Chondrocyte (in vitro differentiated cells): ENCODE measurements around the gene JADE3. TPM values are rescaled to one million over a fixed set of nuclear protein-coding genes. Genes with fewer than 3 reads are reported as not detected.
A peak's percentile ranks its signal among the peaks of the same experiment; 100 is the strongest.
"Not testable (repeated sequence)": the region's sequence is repeated elsewhere in the genome, so short reads cannot be mapped to it uniquely, and the experiment has no call there.

Experiments
- DNase-seq: peaks from one replicate; pipeline ENCODE4 v3.0.0; 2021; ENCODE audit warnings: mixed read lengths, low spot score
- H3K27ac Mint-ChIP-seq: one replicate; pipeline ENCODE4 v1.8.0; 2021; ENCODE audit warnings: mild to moderate bottlenecking, moderate library complexity, mixed read lengths; ENCODE audit not compliant: unreplicated experiment
- H3K27me3 Mint-ChIP-seq: 2 replicates; pipeline ENCODE4 v1.8.0; 2021; ENCODE audit warnings: low read depth, mixed read lengths
- H3K36me3 Mint-ChIP-seq: 2 replicates; pipeline ENCODE4 v1.8.0; 2021; ENCODE audit warnings: low read depth, mixed read lengths
- H3K4me1 Mint-ChIP-seq: 2 replicates; pipeline ENCODE4 v1.8.0; 2021; ENCODE audit warnings: low read depth, mild to moderate bottlenecking, mixed read lengths
- H3K4me3 Mint-ChIP-seq: one replicate; pipeline ENCODE4 v1.8.0; 2021; ENCODE audit warnings: mild to moderate bottlenecking, moderate library complexity, mixed read lengths; ENCODE audit not compliant: unreplicated experiment
- H3K9me3 Mint-ChIP-seq: 2 replicates; pipeline ENCODE4 v1.8.0; 2021; ENCODE audit warnings: low read depth, mixed read lengths
- CTCF ChIP-seq: fragments of 200-600 bp; sonication (generic); IDR thresholded peaks from 2 replicates; pipeline ENCODE4 v1.5.0; 2021; ENCODE audit warnings: antibody characterized with exemption, mild to moderate bottlenecking, moderate library complexity
- total RNA-seq: library from RNA; stranded (reverse); gene quantifications from 3 replicates; pipeline ENCODE4 v1.2.1, GENCODE V29; 2021

The JADE3 gene
- total RNA-seq, 1 donor from 2014 or later: 11.7 TPM

- Mint-ChIP-seq H3K36me3 (no peaks in the 10 kb centered on the region), H3K4me3 (no peak overlapping the region), H3K27ac (peak overlapping the region; percentile 71), H3K27me3 (no peaks in the 10 kb centered on the region), H3K9me3 (peaks cover 7% of the 10 kb centered on the region), H3K4me1 (peaks cover 34% of the 10 kb centered on the region)
- no peak for TF ChIP-seq CTCF
- no peak for DNase-seq
These were observed 40.9 kb downstream of the JADE3 start for GRCh38 chrX:46953137-46953527.

GRCh38 chrX:46953597-46953996 lies 41.4 kb downstream of the JADE3 start:
- Mint-ChIP-seq H3K9me3 (peaks cover 5% of the 10 kb centered on the region), H3K27ac (peak overlapping the region; percentile 71), H3K36me3 (no peaks in the 10 kb centered on the region), H3K4me3 (no peak overlapping the region), H3K4me1 (peaks cover 30% of the 10 kb centered on the region), H3K27me3 (no peaks in the 10 kb centered on the region)
- no peak for TF ChIP-seq CTCF
- no peak for DNase-seq

- DNase-seq: no peak
- Mint-ChIP-seq H3K27ac (no peak overlapping the region), H3K4me3 (no peak overlapping the region), H3K4me1 (peaks cover 25% of the 10 kb centered on the region), H3K27me3 (no peaks in the 10 kb centered on the region), H3K36me3 (no peaks in the 10 kb centered on the region), H3K9me3 (peaks cover 5% of the 10 kb centered on the region)
- no peak for TF ChIP-seq CTCF
These were observed 42.5 kb downstream of the JADE3 start for GRCh38 chrX:46954716-46955115.

- not testable (repeated sequence) for H3K4me3 Mint-ChIP-seq, H3K27me3 Mint-ChIP-seq, H3K36me3 Mint-ChIP-seq, DNase-seq, H3K9me3 Mint-ChIP-seq, H3K27ac Mint-ChIP-seq
- peaks cover 25% of the 10 kb centered on the region for H3K4me1 Mint-ChIP-seq
These were observed 44.4 kb downstream of the JADE3 start for GRCh38 chrX:46956589-46956988.

- Mint-ChIP-seq H3K36me3 (no peaks in the 10 kb centered on the region), H3K4me1 (peaks cover 25% of the 10 kb centered on the region), H3K9me3 (no peaks in the 10 kb centered on the region), H3K27ac (no peak overlapping the region), H3K4me3 (no peak overlapping the region), H3K27me3 (no peaks in the 10 kb centered on the region)
- no peak for DNase-seq
- no peak for TF ChIP-seq CTCF
These were observed 45.1 kb downstream of the JADE3 start for GRCh38 chrX:46957297-46957696.

- Mint-ChIP-seq H3K4me3 (no peak overlapping the region), H3K27ac (no peak overlapping the region), H3K27me3 (no peaks in the 10 kb centered on the region), H3K9me3 (no peaks in the 10 kb centered on the region), H3K4me1 (peaks cover 18% of the 10 kb centered on the region), H3K36me3 (no peaks in the 10 kb centered on the region)
- no peak for TF ChIP-seq CTCF
- DNase-seq: no peak
These were observed 46.9 kb downstream of the JADE3 start for GRCh38 chrX:46959101-46959500.
